Measurements from ENCODE around the gene AGBL5. TPM values are rescaled to one million over a fixed set of nuclear protein-coding genes. Genes with fewer than 3 reads are reported as not detected.

Gene AGBL5
- total RNA-seq, 1 experiment from 2014 or later: 40.0 TPM

- no peaks in the 10 kb centered on the region for H3K79me2 ChIP-seq (ENCODE audit: insufficient read depth, low read length)
- ATAC-seq (no peak), DNase-seq (ENCODE audit: low read depth, low spot score) (no peak)
- peaks cover 11 to 21% of the 10 kb centered on the region in 2 experiments for H3K4me1 ChIP-seq (ENCODE audit: control insufficient read depth in 1 of 2, insufficient read depth in 2 of 2, low read length in 2 of 2)
- intact Hi-C loops (cut with micrococcal nuclease): no loop called here
- no peak overlapping the region for H2AFZ ChIP-seq (ENCODE audit: low read depth, low read length, poor library complexity, severe bottlenecking)
- H4K20me1 ChIP-seq (ENCODE audit: insufficient read depth): no peaks in the 10 kb centered on the region
- H3K27me3 ChIP-seq (ENCODE audit: insufficient read depth, low read length): no peaks in the 10 kb centered on the region
- ChIA-PET CTCF (no interaction called here), RAD21 (ENCODE audit: low non-redundant PET in 1 of 2, low total read pairs in 2 of 2, uncharacterized antibody in 2 of 2, unreplicated experiment in 2 of 2) (no interaction called here), POLR2A (no interaction called here)
- H3K27ac ChIP-seq (ENCODE audit: low read depth, low read length): no peak overlapping the region
- H3K4me3 ChIP-seq (replicated peaks in 1 of 2; ENCODE audit: low read depth in 1 of 2, low read length in 2 of 2): no peak overlapping the region
- no peaks in the 10 kb centered on the region for H3K9me3 ChIP-seq (ENCODE audit: control insufficient read depth in 1 of 2, insufficient read depth in 1 of 2, low read depth in 1 of 2, low read length in 2 of 2)
- no peaks in the 10 kb centered on the region for H3K9me2 ChIP-seq (ENCODE audit: insufficient read depth)
- no TSS peak for BruUV-seq (replicated peaks)
- H3K4me2 ChIP-seq (ENCODE audit: low read length): no peak overlapping the region
- H3K36me3 ChIP-seq (ENCODE audit: control insufficient read depth in 1 of 2, insufficient read depth in 2 of 2, low read length in 2 of 2): peaks cover 9 to 17% of the 10 kb centered on the region in 2 experiments; a peak in 2 of 4 replicates
- no peak overlapping the region for H3K9ac ChIP-seq (ENCODE audit: low read length)
- no peak for TF ChIP-seq YY1 (IDR thresholded peaks at IDR 0.05; ENCODE audit: extremely low read depth, insufficient replicate concordance, low read depth, low read length)
- no peak for TF ChIP-seq TCF7L2 (IDR thresholded peaks at IDR 0.05; ENCODE audit: borderline replicate concordance, extremely low read depth, insufficient read depth, insufficient read length)
- no peak for TF ChIP-seq SP1 (IDR thresholded peaks at IDR 0.05; ENCODE audit: low read depth)
- TF ChIP-seq POLR2A (IDR thresholded peaks at IDR 0.05; ENCODE audit: borderline replicate concordance, extremely low read depth, insufficient read depth, insufficient read length): no peak
- TF ChIP-seq ATF3 (IDR thresholded peaks at IDR 0.05): no peak
- no peak for TF ChIP-seq REST (IDR thresholded peaks at IDR 0.05; ENCODE audit: low read depth)
- no peak for TF ChIP-seq RAD21 (IDR thresholded peaks at IDR 0.05; ENCODE audit: low read depth)
- TF ChIP-seq FOSL1 (IDR thresholded peaks at IDR 0.05; ENCODE audit: low read depth): no peak
- no peak for TF ChIP-seq ZFX (IDR thresholded peaks at IDR 0.05)
- no peak for TF ChIP-seq SRF (IDR thresholded peaks at IDR 0.05; ENCODE audit: low read depth)
- TF ChIP-seq ZNF274 (IDR thresholded peaks at IDR 0.05; ENCODE audit: low read depth, low read length): no peak
- TF ChIP-seq ELF1 (IDR thresholded peaks at IDR 0.05; ENCODE audit: borderline replicate concordance, low read depth): no peak
- no peak for TF ChIP-seq EZH2 (IDR thresholded peaks at IDR 0.05)
Observed at GRCh38 chr2:27054721-27055120, 3.3 kb downstream of the AGBL5 start.

All from HCT116 (cell line).